ENCODE measurements around the gene SMC1B. TPM values are rescaled to one million over a fixed set of nuclear protein-coding genes. Genes with fewer than 3 reads are reported as not detected.

Gene SMC1B
- total and polyA plus RNA-seq, 2 of the 8 experiments (the other 6 are each of a cell fraction or from before 2014, with no cell fraction given): 0.02 TPM; not detected in 1

DNA sequence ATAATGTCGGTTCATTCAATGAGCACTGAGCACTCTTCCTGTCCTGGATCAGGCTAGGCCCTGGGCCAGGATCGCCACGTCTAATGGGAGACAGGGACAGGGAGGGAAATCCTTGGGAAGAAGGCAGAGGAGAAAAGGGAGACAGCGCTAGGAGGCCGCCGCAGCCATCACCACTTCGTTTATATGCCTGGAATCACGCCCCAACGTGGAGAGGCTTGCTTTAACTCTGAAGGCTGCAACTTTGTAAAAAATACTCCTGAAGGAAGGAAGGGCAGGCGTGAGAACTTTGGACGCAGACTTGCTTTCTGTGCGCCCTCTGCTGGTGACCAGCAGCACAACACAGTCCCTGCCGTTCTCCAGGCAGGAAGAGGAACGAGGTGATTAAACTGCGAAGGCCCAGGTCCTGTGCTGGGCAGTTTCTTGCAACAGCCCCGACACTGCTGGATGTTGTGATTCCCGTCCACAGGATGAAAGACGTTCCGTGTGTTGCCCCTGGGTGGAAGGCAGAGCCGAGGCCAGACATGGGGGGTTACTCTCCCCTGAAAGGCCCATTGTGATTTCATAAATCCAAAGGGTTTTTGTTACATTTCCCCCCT is 22.2 kb upstream of the SMC1B start (continued):
- TF ChIP-seq CTBP2 (IDR thresholded peaks at IDR 0.05; ENCODE audit: borderline replicate concordance, insufficient read depth, insufficient read length, low read length) (no peak), KDM4A (IDR thresholded peaks at IDR 0.05; ENCODE audit: low read depth, low read length, severe bottlenecking) (no peak), CHD2 (IDR thresholded peaks at IDR 0.05; ENCODE audit: low read length) (no peak), ZNF274 (IDR thresholded peaks at IDR 0.05; ENCODE audit: borderline replicate concordance, extremely low read depth, low read length) (no peak), CREB1 (IDR thresholded peaks at IDR 0.05) (no peak), POLR2A (IDR thresholded peaks at IDR 0.05; ENCODE audit: control extremely low read depth in 1 of 2, low read depth in 2 of 2, low read length in 2 of 2) (no peak), SP1 (IDR thresholded peaks at IDR 0.05; ENCODE audit: low read depth, low read length) (no peak), POLR2AphosphoS5 (IDR thresholded peaks at IDR 0.05; ENCODE audit: low read depth, low read length) (no peak), MAX (IDR thresholded peaks at IDR 0.05) (peak; percentile 87), SAP30 (IDR thresholded peaks at IDR 0.05; ENCODE audit: insufficient read depth, insufficient replicate concordance, low read length) (no peak), SUZ12 (IDR thresholded peaks at IDR 0.05; ENCODE audit: low read length) (no peak), TBP (IDR thresholded peaks at IDR 0.05; ENCODE audit: low read depth, low read length) (peak; percentile 77; the same call in 1 of the 2 replicates), RFX5 (IDR thresholded peaks at IDR 0.05; ENCODE audit: borderline replicate concordance, low read depth, low read length) (no peak), KDM5A (IDR thresholded peaks at IDR 0.05; ENCODE audit: low read length) (no peak)
